HG03469 (cell line): Measurements from ENCODE around the gene ACER2.

ENCODE experiments used
- ATAC-seq: cut with Tn5 transposase; IDR thresholded peaks from one replicate; pipeline ENCODE4 v1.9.1; 2021; ENCODE audit warnings: mild to moderate bottlenecking, moderate library complexity, moderate number of reproducible peaks; ENCODE audit not compliant: unreplicated experiment

ACER2 gene

GRCh38 chr9:19451240-19452087, 42.7 kb downstream of the ACER2 start:
- peak; percentile 91 for ATAC-seq

- ATAC-seq = no peak
These were observed 47.6 kb downstream of the ACER2 start for GRCh38 chr9:19456426-19456825.

DNA sequence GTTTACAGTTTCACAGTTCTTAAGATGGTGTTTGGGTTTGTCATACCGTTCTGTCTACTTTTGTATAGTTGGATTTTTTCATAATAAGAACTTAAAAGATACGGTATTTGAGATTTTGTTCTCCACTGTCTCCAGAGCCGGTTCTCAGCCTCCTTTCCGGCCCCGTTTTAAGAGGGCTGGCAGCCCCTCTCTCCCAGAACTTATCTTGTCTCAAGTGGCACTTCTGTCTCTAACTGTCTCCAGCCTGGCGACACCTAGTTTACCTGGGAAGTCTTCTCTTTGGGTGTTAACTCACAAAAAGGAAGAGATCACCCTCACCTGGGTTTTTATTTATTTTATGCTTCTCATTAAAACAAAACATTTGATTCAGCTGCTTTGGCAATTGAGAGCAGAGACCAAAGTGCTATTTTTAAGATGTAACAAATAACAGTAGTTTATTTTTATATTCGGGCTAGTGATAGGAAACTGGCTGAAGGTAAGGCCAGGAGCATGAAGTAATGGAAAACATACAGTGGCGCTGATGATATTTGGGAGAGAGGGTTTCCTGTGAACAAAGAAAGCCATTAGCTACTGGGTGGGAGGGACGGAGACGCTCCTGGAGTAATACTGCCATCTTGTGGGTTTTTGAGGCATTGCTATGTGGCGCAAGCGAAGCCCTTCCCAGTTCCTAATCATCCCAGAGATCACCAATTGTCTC, 48.3 kb downstream of the ACER2 start:
- ATAC-seq = peak; percentile 61

DNA sequence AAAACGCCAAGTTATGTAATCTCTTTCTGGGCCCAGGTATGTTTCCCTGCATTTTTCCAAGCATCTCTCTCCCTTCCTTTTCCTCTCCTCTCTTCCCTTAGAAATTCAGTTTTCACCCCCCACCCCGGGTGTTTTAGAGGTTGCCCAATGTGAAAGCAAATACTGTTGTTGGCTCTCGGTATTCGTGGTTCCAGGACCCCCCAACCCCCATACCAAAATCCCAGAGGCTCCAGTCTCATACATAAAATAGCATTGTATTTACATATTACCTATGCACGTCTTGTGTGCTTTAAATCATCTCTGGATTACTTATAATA, 48.8 kb downstream of the ACER2 start:
- no peak for ATAC-seq

GRCh38 chr9:19460243-19460642, 51.4 kb downstream of the ACER2 start:
- ATAC-seq = no peak

DNA sequence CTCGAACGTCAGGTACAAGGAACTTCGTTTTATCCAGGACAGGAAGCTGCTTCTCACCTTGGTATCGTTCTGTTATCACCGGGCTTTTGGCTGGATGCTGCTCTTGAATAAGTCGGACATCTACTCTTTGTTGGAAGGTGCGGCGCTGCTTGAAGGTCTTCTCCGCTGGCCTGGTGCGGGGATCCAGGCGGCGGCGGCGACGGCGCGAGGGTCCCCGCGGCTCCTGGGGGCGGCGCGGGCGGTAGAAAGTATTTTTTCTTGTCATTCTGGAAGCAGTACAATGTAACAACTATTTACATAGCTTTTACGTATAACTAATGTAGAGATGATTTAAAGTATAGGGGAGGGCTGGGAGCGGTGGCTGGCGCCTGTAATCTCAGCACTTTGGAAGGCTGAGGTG, 52.3 kb downstream of the ACER2 start:
- no peak for ATAC-seq

DNA sequence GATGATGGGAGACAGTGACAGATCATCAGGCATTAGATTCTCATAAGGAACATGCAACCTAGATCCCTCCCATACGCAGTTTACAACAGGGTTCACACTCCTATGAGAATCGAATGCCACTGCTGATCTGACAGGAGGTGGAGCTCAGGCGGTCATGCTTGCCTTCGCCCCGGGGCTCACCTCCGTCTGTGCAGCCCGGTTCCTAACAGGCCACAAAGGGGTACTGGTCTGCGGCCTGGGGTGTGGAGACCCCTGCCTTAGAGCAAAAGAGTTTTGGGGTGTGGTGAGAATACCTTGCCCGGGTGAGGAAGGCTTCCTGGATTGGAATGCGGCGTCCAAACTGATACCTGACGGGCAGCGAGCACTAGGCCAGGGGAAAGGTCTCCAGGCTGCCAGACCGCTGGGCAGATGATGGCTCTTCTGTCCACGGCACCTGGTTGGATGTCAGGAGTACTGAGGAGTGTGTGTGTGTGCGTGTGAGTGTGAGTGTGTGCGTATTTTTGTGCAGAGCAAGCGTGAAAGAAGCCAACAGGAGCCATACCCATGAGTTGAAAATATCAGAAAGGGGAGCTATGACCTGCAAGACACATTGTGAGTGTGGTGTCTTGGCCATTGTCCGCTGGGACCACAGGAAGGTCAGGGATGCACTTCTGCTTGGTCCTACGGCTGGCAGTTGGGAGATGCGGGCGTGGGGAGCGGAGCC, 55.4 kb downstream of the ACER2 start:
- no peak for ATAC-seq

- ATAC-seq = peak; percentile 81
These were observed 56.2 kb downstream of the ACER2 start for GRCh38 chr9:19464764-19465585.

- ATAC-seq = no peak
These were observed 56.9 kb downstream of the ACER2 start for GRCh38 chr9:19465586-19466279.

GRCh38 chr9:19466280-19466639, 57.5 kb downstream of the ACER2 start:
- ATAC-seq = no peak

- no peak for ATAC-seq
These were observed 60.5 kb downstream of the ACER2 start for GRCh38 chr9:19469271-19469670.

DNA sequence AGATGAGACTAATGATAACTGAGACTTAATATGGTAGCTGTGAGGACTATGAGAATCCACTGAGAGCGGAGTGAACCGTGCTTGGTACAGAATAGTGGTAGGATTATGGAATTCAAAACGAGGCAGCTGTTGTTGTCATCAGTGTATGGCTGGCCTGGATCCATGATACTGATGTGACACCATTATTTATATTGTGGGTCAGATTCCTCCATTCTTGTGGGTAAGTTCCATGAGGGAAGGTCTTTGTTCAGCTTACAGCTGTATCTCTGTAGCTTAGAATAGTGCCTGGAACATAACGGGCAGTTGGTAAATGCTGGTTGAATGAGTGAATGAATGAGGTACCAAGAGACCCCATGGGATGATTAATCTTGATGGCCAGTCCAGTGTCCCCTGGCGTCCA, 61.8 kb downstream of the ACER2 start:
- no peak for ATAC-seq

DNA sequence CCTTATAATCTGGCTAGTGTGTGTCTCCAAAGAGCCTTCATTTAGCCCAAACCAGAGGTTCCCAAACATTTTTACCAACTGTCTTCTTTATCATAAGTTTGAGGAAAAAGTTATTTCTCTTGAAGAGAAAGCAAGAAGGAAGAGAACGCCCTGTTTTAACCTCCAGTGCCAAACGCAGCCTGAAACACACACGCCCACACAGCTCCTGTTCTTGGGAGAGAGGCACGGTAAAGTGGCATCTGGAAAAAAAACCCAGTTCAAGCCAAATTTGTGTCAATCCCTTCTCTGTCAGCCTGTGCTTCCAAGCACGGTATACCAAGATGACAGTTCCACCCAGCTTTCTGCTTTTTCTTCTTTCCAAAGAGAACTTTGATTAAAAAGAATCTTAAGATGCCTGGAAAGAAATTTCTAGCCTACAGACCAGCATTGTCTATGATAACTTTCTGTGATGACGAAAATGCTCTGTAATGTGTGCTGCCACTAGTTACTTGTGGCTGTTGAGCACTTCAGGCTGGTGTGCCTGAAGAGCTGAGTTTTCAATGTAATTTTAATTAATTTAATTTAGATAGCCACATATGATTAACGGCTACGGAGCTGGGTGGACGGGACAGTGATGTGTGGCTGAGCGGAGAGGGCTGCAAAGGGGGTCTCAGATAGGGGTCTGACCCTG, 62.3 kb downstream of the ACER2 start:
- no peak for ATAC-seq

DNA sequence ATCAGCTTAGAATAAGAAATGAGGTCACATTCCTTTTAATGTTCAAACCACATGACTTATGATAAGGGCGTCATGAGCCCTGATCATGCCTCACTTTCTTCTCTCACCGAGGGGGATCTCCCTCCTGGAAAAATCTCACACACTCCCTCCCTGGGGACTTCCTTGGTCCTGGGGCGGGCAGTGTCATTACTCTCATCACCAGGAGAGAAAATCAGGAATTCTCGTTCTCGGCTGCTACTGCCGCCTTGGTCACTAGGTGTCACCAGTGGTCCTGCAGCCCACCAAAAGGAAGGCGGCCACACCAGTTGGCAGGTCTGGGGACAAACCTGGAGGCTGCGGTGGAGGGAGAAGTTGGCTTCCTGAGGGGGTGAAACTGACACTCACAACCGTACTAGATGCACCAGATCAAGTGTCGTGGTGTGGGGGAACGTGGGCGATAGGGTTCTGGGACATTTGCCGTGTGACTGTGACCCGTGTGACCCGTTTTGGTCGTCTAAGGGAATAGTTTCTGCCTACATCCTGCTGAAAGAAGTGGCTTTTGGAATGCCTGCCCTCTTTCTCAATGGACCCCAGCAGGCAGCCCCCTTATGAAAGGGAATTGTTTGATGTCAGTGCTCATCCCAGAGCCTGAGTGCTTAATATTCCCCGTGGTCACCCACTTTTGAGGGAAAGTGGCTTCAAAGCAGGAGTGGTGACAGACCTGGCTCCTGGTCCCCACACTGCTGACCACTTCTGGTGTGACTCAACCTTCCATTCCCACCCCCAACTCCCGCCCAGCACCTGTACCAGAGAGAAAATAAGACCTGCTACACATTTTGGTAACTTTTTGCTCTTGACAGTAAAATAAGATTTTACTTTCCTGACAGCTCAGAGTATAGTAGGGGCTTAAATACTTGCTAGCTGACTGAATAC, 63.2 kb downstream of the ACER2 start:
- ATAC-seq = peak; percentile 80

DNA sequence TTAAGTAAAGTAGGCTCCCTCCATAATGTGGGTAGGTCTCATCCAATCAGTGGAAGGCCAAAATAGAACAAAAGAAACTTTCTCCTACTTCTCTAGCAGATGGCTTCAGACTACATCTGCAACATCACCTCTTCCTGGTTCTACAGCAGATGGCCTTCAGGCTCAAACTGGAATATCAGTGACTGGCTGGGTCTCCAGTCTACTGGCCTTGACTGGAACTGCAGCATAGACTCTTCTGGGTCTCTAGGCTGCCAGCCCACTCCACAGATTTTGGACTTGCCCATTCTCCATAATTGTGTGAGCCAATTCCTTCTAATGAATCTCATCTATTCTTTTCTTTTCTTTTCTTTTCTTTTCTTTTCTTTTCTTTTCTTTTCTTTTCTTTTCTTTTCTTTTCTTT, 64.8 kb downstream of the ACER2 start:
- no peak for ATAC-seq

GRCh38 chr9:19479874-19480273, 71.1 kb downstream of the ACER2 start:
- no peak for ATAC-seq

GRCh38 chr9:19480345-19480744, 71.5 kb downstream of the ACER2 start:
- no peak for ATAC-seq

DNA sequence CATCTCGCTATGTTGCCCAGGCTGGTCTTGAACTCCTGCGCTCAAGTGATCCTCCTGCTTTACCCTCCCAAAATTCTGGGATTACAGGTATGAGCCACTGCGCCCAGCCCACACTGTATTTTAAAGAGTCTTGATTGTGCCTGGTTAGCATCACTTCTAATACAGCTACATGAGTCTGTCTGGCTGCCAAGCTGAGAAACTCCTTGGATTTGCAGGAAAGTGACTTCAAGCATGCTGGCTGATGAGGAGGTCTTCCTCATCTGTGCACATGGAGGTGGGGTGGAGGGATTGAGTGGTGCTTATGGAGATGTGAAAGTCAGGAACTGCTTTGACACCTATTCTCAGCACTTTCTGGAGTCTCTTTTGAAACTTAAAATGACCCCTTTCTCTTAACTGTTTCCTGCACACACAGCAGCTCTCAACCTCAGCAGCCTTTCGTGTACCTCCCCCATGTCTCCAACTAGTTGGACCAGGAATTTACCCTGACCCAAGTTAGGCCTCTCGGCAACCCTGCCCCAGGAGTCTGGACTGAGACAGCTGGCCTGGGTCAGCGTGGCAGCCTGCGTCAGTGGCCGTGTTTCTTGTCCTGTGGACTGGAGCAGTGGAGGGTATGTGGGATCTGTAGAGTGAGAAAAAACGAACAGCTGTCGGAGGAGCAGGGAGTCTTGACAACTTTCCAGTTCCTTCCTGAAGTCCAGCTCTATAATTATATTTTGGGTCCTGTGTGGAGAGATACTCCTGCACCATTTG, 72.5 kb downstream of the ACER2 start:
- ATAC-seq = no peak
